HCT116 (cell line): ENCODE data around the gene GALNT18. TPM values are rescaled to one million over a fixed set of nuclear protein-coding genes. Genes with fewer than 3 reads are reported as not detected.

ENCODE experiments used
- ATAC-seq: fragments of 200-7000 bp; cut with Tn5 transposase; 2 replicates; pipeline ENCODE4 v1.9.1; 2020; ENCODE audit warnings: mild to moderate bottlenecking, moderate library complexity
- BruUV-seq: library from RNA; stranded (reverse); fragments of 400-500 nt; replicated peaks from 2 replicates; lab custom pipeline; 2021; lab: Mats Ljungman, UMichigan
- CTCF ChIA-PET: fragments of 300-600 bp; sonication (Branson Sonifier 250); formaldehyde crosslinking; loops from one replicate; lab custom pipeline; 2021; ENCODE audit warnings: antibody characterized with exemption; lab: Charles Lee
- POLR2A ChIA-PET: fragments of 300-600, 350-600 bp; sonication (Branson Sonifier 250); formaldehyde crosslinking; loops from one replicate; lab custom pipeline; 2021; ENCODE audit warnings: antibody characterized with exemption; lab: Charles Lee
- RAD21 ChIA-PET, 2 experiments: fragments of 300-600 bp; sonication (Branson Sonifier 250); formaldehyde crosslinking; loops; one replicate each; lab custom pipeline; 2023; ENCODE audit warnings: low total read pairs in 2 of 2; ENCODE audit not compliant: uncharacterized antibody in 2 of 2, unreplicated experiment in 2 of 2, low non-redundant PET in 1 of 2; lab: Charles Lee
- DNase-seq: peaks from one replicate; pipeline ENCODE4 v3.0.0-alpha.2; 2010; ENCODE audit warnings: low read depth, low spot score
- H2AFZ ChIP-seq: fragments of 200-600 bp; shearing (Covaris generic), sonication (generic); 2 replicates; pipeline ENCODE4 v1.6.1; 2017; ENCODE audit warnings: low read depth, mixed run types, mixed read lengths, antibody characterized with exemption, low read length; ENCODE audit not compliant: poor library complexity, severe bottlenecking
- H3K27ac ChIP-seq: 2 replicates; pipeline ENCODE4 v1.5.1; 2012; ENCODE audit warnings: low read depth, low read length
- H3K27me3 ChIP-seq: fragments of 200-600 bp; sonication (generic); 2 replicates; pipeline ENCODE4 v1.6.1; 2016; ENCODE audit warnings: mixed run types, low read length, mixed read lengths; ENCODE audit not compliant: insufficient read depth
- H3K36me3 ChIP-seq, 2 experiments: fragments of 200-500 bp in 1 of 2; fragments of 200-600 bp in 1 of 2; sonication (Bioruptor generic) in 1 of 2; sonication (generic) in 1 of 2; 2 replicates each; pipeline versions ENCODE4 v1.5.1 to v1.6.1; 2014 to 2016; ENCODE audit warnings: low read length in 2 of 2, inconsistent platforms in 1 of 2, mixed read lengths in 1 of 2, mixed run types in 1 of 2; ENCODE audit not compliant: insufficient read depth in 2 of 2, control insufficient read depth in 1 of 2
- H3K4me1 ChIP-seq, 2 experiments: fragments of 200-600 bp in 1 of 2; sonication (generic) in 1 of 2; 2 replicates each; pipeline versions ENCODE4 v1.5.1 to v1.6.1; 2012 to 2017; ENCODE audit warnings: low read length in 2 of 2, inconsistent platforms in 1 of 2, mild to moderate bottlenecking in 1 of 2, mixed read lengths in 1 of 2, mixed run types in 1 of 2, moderate library complexity in 1 of 2; ENCODE audit not compliant: insufficient read depth in 2 of 2, control insufficient read depth in 1 of 2
- H3K4me2 ChIP-seq: fragments of 200-600 bp; sonication (generic); 2 replicates; pipeline ENCODE4 v1.6.1; 2017; ENCODE audit warnings: mixed run types, low read length, mixed read lengths
- H3K4me3 ChIP-seq, 2 experiments: fragments of 200-600 bp in 1 of 2; sonication (generic) in 1 of 2; replicated peaks in 1 of 2; 2 replicates each; pipeline ENCODE4 v1.5.1; 2011 to 2016; ENCODE audit warnings: low read length in 2 of 2, control low read depth in 1 of 2, low read depth in 1 of 2, mild to moderate bottlenecking in 1 of 2, mixed read lengths in 1 of 2, mixed run types in 1 of 2
- H3K79me2 ChIP-seq: fragments of 200-600 bp; sonication (generic); 2 replicates; pipeline ENCODE4 v1.6.1; 2017; ENCODE audit warnings: mild to moderate bottlenecking, mixed run types, low read length, moderate library complexity, mixed read lengths; ENCODE audit not compliant: insufficient read depth
- H3K9ac ChIP-seq: fragments of 200-600 bp; sonication (generic); 2 replicates; pipeline ENCODE4 v1.6.1; 2016; ENCODE audit warnings: low read length, mixed read lengths
- H3K9me2 ChIP-seq: fragments of 200-600 bp; sonication (generic), shearing (Covaris generic); 2 replicates; pipeline ENCODE4 v1.6.1; 2017; ENCODE audit warnings: mixed run types, mild to moderate bottlenecking, moderate library complexity; ENCODE audit not compliant: insufficient read depth
- H3K9me3 ChIP-seq, 2 experiments: fragments of 200-500 bp in 1 of 2; fragments of 200-600 bp in 1 of 2; sonication (Bioruptor generic) in 1 of 2; sonication (generic) in 1 of 2; 2 replicates each; pipeline ENCODE4 v1.6.1; 2014 to 2017; ENCODE audit warnings: low read length in 2 of 2, mixed read lengths in 2 of 2, inconsistent platforms in 1 of 2, low read depth in 1 of 2, mild to moderate bottlenecking in 1 of 2, mixed run types in 1 of 2, moderate library complexity in 1 of 2; ENCODE audit not compliant: control insufficient read depth in 1 of 2, insufficient read depth in 1 of 2
- H4K20me1 ChIP-seq: fragments of 200-600 bp; sonication (generic), shearing (Covaris generic); 2 replicates; pipeline ENCODE4 v1.6.1; 2017; ENCODE audit warnings: mixed run types, mild to moderate bottlenecking, moderate library complexity; ENCODE audit not compliant: insufficient read depth
- ATF3 ChIP-seq: IDR thresholded peaks from 2 replicates; pipeline ENCODE4 v1.6.1; 2012
- CBX3 ChIP-seq: IDR thresholded peaks from 2 replicates; pipeline ENCODE4 v1.6.1; 2012; ENCODE audit warnings: low read depth
- CEBPB ChIP-seq: IDR thresholded peaks from 2 replicates; pipeline ENCODE4 v1.6.1; 2012; ENCODE audit warnings: low read depth
- CTCF ChIP-seq, 3 experiments: fragments of 200-600 bp in 1 of 3; sonication (generic) in 1 of 3; IDR thresholded peaks in 2 of 3; conservative IDR thresholded peaks in 1 of 3; 2 replicates each; pipeline ENCODE4 v1.5.1; 2012 to 2017; ENCODE audit warnings: low read depth in 2 of 3, low read length in 2 of 3, antibody characterized with exemption in 1 of 3, borderline replicate concordance in 1 of 3, control low read depth in 1 of 3, mild to moderate bottlenecking in 1 of 3, mixed read lengths in 1 of 3, mixed run types in 1 of 3, moderate library complexity in 1 of 3; ENCODE audit not compliant: insufficient read depth in 1 of 3
- EGR1 ChIP-seq: IDR thresholded peaks from 2 replicates; pipeline ENCODE4 v1.6.1; 2012; ENCODE audit warnings: low read depth
- ELF1 ChIP-seq: IDR thresholded peaks from 2 replicates; pipeline ENCODE4 v1.6.1; 2012; ENCODE audit warnings: low read depth, borderline replicate concordance
- EZH2 ChIP-seq: fragments of 200-600 bp; sonication (generic); IDR thresholded peaks from 2 replicates; pipeline ENCODE4 v1.6.1; 2017; ENCODE audit warnings: antibody characterized with exemption, mixed run types
- EZH2phosphoT487 ChIP-seq: fragments of 200-600 bp; IDR thresholded peaks from 2 replicates; pipeline ENCODE4 v1.6.1; 2018; ENCODE audit warnings: antibody characterized with exemption, borderline replicate concordance
- FOSL1 ChIP-seq: IDR thresholded peaks from 2 replicates; pipeline ENCODE4 v1.6.1; 2012; ENCODE audit warnings: low read depth
- JUND ChIP-seq: IDR thresholded peaks from 2 replicates; pipeline ENCODE4 v1.6.1; 2012
- RAD21 ChIP-seq: IDR thresholded peaks from 2 replicates; pipeline ENCODE4 v1.6.1; 2012; ENCODE audit warnings: low read depth, mild to moderate bottlenecking
- REST ChIP-seq: IDR thresholded peaks from 2 replicates; pipeline ENCODE4 v1.6.1; 2012; ENCODE audit warnings: low read depth
- SIN3A ChIP-seq: IDR thresholded peaks from 2 replicates; pipeline ENCODE4 v1.6.1; 2012; ENCODE audit warnings: low read depth
- SP1 ChIP-seq: IDR thresholded peaks from 2 replicates; pipeline ENCODE4 v1.6.1; 2012; ENCODE audit warnings: low read depth
- SRF ChIP-seq: IDR thresholded peaks from 2 replicates; pipeline ENCODE4 v1.6.1; 2012; ENCODE audit warnings: low read depth
- TCF7L2 ChIP-seq: IDR thresholded peaks from 2 replicates; pipeline ENCODE4 v1.7.0; 2011; ENCODE audit warnings: borderline replicate concordance, inconsistent platforms; ENCODE audit not compliant: insufficient read depth, insufficient read length; ENCODE audit errors: extremely low read depth
- YY1 ChIP-seq: IDR thresholded peaks from 2 replicates; pipeline ENCODE4 v1.6.1; 2011; ENCODE audit warnings: low read length, low read depth, moderate library complexity, mild to moderate bottlenecking; ENCODE audit not compliant: insufficient replicate concordance; ENCODE audit errors: extremely low read depth
- ZBTB33 ChIP-seq: IDR thresholded peaks from 2 replicates; pipeline ENCODE4 v1.6.1; 2011; ENCODE audit warnings: mild to moderate bottlenecking, low read length, moderate library complexity; ENCODE audit not compliant: insufficient replicate concordance; ENCODE audit errors: extremely low read depth
- ZFX ChIP-seq: fragments of 450-650 bp; IDR thresholded peaks from 2 replicates; pipeline ENCODE4 v1.6.1; 2017
- intact Hi-C: fragments of 100-400 bp; cut with micrococcal nuclease; formaldehyde crosslinking; loops from 2 replicates; pipeline ENCODE4 v1.10.0; 2022
- total RNA-seq: library from RNA; stranded (reverse); gene quantifications from one replicate; pipeline ENCODE4 v1.2.1, GENCODE V29; 2021; ENCODE audit not compliant: unreplicated experiment

The GALNT18 gene
- total RNA-seq, 1 experiment from 2014 or later: 19.9 TPM

GRCh38 chr11:11628651-11629050 is 6.8 kb upstream of the GALNT18 start:
- no peak for TF ChIP-seq ZBTB33
- TF ChIP-seq EZH2: no peak
- no peak for TF ChIP-seq EZH2phosphoT487
- TF ChIP-seq RAD21: no peak
- TF ChIP-seq ATF3: no peak
- no peak for TF ChIP-seq SP1
- no peak for TF ChIP-seq YY1
- no peak for TF ChIP-seq ZFX
- TF ChIP-seq ELF1: no peak
- no peak for TF ChIP-seq CEBPB
- no peak for TF ChIP-seq REST
- TF ChIP-seq TCF7L2: no peak
- no peak for TF ChIP-seq SRF
- TF ChIP-seq CBX3: no peak
- no peak for TF ChIP-seq JUND
- TF ChIP-seq FOSL1: no peak
- no peak for TF ChIP-seq SIN3A
- TF ChIP-seq CTCF (IDR thresholded peaks at IDR 0.05 in 2 of 3, conservative IDR thresholded peaks at IDR 0.05 in 1 of 3; ENCODE audit: borderline replicate concordance in 1 of 3, insufficient read depth in 1 of 3, low read depth in 2 of 3, low read length in 2 of 3): no peak
- no peak for TF ChIP-seq EGR1
- TF ChIP-seq, all 23 proteins: peak for 0
- no peaks in the 10 kb centered on the region for H4K20me1 ChIP-seq

More at GRCh38 chr11:11628651-11629050, 6.8 kb upstream of the GALNT18 start:
- H3K9me2 ChIP-seq: no peaks in the 10 kb centered on the region
- intact Hi-C loops: loop anchor here (10.0 kb wide), 1 partner anchor 594 kb away; no protein-coding TSS in a partner anchor
- no peak overlapping the region for H3K27ac ChIP-seq
- H3K79me2 ChIP-seq: no peaks in the 10 kb centered on the region
- no peak overlapping the region for H3K4me3 ChIP-seq
- H3K9me3 ChIP-seq: no peaks in the 10 kb centered on the region
- RAD21 ChIA-PET: no interaction called here
- H3K4me2 ChIP-seq: no peak overlapping the region
- DNase-seq (no peak), ATAC-seq (no peak)
- no peaks in the 10 kb centered on the region for H3K4me1 ChIP-seq
- no peaks in the 10 kb centered on the region for H3K27me3 ChIP-seq
- no peaks in the 10 kb centered on the region for H3K36me3 ChIP-seq
- no TSS peak for BruUV-seq
- POLR2A ChIA-PET: no interaction called here
- no peak overlapping the region for H3K9ac ChIP-seq
- CTCF ChIA-PET: no interaction called here
- no peak overlapping the region for H2AFZ ChIP-seq
